Neural progenitor cell (in vitro differentiated cells): ENCODE results near the gene DOK3.

Experiments
- CTCF ChIP-seq: fragments of 200-600 bp; sonication (generic); IDR thresholded peaks from 2 replicates; pipeline ENCODE4 v1.5.1; 2017; ENCODE audit warnings: antibody characterized with exemption, mild to moderate bottlenecking
- EZH2 ChIP-seq: fragments of 200-600 bp; sonication (generic); IDR thresholded peaks from 2 replicates; pipeline ENCODE4 v1.6.1; 2017; ENCODE audit warnings: antibody characterized with exemption, mild to moderate bottlenecking, moderate library complexity
- EZH2phosphoT487 ChIP-seq: fragments of 200-600 bp; sonication (generic); IDR thresholded peaks from 2 replicates; pipeline ENCODE4 v1.6.1; 2017; ENCODE audit warnings: antibody characterized with exemption

DNA sequence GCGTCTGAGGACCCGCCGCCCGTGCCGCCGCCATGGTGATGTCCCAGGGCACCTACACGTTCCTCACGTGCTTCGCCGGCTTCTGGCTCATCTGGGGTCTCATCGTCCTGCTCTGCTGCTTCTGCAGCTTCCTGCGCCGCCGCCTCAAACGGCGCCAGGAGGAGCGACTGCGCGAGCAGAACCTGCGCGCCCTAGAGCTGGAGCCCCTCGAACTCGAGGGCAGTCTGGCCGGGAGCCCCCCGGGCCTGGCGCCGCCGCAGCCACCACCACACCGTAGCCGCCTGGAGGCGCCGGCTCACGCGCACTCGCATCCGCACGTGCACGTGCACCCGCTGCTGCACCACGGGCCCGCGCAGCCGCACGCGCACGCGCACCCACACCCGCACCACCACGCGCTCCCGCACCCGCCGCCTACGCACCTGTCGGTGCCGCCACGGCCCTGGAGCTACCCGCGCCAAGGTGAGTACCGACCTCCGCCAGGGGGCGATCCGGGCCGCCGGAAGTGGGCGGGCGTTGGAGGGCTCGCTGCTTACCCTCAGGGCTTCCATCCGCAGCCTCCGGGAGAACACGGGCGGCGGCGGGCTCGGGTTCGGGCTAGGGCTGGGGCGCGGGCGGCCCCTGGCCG is 54.5 kb downstream of the DOK3 start:
- TF ChIP-seq CTCF (peak; percentile 76), EZH2 (peak; percentile 8), EZH2phosphoT487 (no peak)
